ENCODE data around the gene SGMS1. TPM values are rescaled to one million over a fixed set of nuclear protein-coding genes. Genes with fewer than 3 reads are reported as not detected.
"Not testable (repeated sequence)": the region's sequence is repeated elsewhere in the genome, so short reads cannot be mapped to it uniquely, and the experiment has no call there.

SGMS1 gene
- total RNA-seq, 2 experiments from 2014 or later, result 8.1 to 8.8 TPM

DNA sequence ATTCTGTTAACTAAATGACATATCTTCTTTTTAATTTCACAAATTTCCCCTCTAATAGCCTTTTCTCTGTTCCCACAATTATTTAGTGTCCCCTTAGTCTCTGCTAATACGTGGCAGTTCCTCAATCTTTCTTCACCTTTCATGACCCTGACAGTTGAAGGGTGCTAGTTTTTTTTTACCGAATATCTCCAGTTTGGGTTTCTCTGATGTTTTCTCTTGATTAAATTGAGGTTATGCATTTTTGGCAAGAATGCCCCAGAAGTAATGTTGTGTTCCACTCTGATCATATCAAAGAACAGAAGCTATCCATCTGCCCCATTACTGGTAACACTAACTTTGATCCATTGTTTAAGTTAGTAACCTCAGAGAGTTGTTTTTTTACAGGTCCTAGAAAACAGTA is 238.9 kb downstream of the SGMS1 start:
- CTCF ChIA-PET, result interaction anchor here (0.7 kb wide), 1 partner anchor 55 kb away, joined by 4 read pairs; no protein-coding TSS in a partner anchor

DNA sequence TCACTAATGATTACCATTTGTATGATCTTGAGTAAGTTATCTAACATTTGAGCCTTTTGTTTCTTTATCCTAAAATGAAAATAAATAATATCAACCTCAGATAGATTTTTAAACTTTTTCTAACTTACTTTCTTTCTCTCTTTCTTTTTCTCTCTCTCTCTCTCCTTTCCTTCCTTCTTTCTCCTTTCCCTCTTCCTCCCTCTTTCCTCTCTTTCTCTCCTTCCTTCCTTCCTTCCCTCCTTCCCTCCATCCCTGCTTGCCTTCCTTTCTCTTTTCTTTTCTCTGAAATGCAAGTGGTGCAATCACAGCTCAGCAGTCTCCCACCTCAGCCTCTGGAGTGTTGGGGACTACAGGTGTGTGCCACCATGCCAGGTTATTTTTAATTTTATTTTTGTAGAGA is 239.5 kb downstream of the SGMS1 start:
- H3K27me3 Mint-ChIP-seq (ENCODE audit: low read depth), result no peaks in the 10 kb centered on the region
- no peaks in the 10 kb centered on the region for H3K9me3 Mint-ChIP-seq
- intact Hi-C loops (cut with micrococcal nuclease), result no loop called here
- CTCF ChIA-PET, result interaction anchor here (0.7 kb wide), 1 partner anchor 55 kb away, joined by 4 read pairs; no protein-coding TSS in a partner anchor
- no peak overlapping the region for H3K4me3 Mint-ChIP-seq
- H3K4me1 Mint-ChIP-seq (ENCODE audit: low read depth), result peaks cover 15% of the 10 kb centered on the region
- peaks cover 12% of the 10 kb centered on the region for H3K36me3 Mint-ChIP-seq (ENCODE audit: low read depth)
- DNase-seq, result no peak
- H3K27ac Mint-ChIP-seq, result no peak overlapping the region

More for the DNA sequence above, 238.9 kb downstream of the SGMS1 start:
- intact Hi-C loops (cut with micrococcal nuclease), result no loop called here
- H3K4me3 Mint-ChIP-seq, result no peak overlapping the region
- H3K4me1 Mint-ChIP-seq (ENCODE audit: low read depth), result peaks cover 12% of the 10 kb centered on the region
- peaks cover 10% of the 10 kb centered on the region for H3K36me3 Mint-ChIP-seq (ENCODE audit: low read depth)
- no peak for DNase-seq
- H3K27ac Mint-ChIP-seq, result no peak overlapping the region
- no peaks in the 10 kb centered on the region for H3K9me3 Mint-ChIP-seq
- H3K27me3 Mint-ChIP-seq (ENCODE audit: low read depth), result no peaks in the 10 kb centered on the region

- Mint-ChIP-seq H3K36me3 (ENCODE audit: low read depth) (peaks cover 13% of the 10 kb centered on the region), H3K27me3 (ENCODE audit: low read depth) (no peaks in the 10 kb centered on the region), H3K27ac (no peak overlapping the region), H3K4me3 (no peak overlapping the region), H3K9me3 (no peaks in the 10 kb centered on the region), H3K4me1 (ENCODE audit: low read depth) (peaks cover 12% of the 10 kb centered on the region)
- intact Hi-C loops (cut with micrococcal nuclease), result no loop called here
- CTCF ChIA-PET, result interaction anchor here (1.0 kb wide), 1 partner anchor 41 kb away, joined by 3 read pairs; no protein-coding TSS in a partner anchor
- DNase-seq, result no peak
These were observed 241.2 kb downstream of the SGMS1 start for GRCh38 chr10:50382576-50383023.

DNA sequence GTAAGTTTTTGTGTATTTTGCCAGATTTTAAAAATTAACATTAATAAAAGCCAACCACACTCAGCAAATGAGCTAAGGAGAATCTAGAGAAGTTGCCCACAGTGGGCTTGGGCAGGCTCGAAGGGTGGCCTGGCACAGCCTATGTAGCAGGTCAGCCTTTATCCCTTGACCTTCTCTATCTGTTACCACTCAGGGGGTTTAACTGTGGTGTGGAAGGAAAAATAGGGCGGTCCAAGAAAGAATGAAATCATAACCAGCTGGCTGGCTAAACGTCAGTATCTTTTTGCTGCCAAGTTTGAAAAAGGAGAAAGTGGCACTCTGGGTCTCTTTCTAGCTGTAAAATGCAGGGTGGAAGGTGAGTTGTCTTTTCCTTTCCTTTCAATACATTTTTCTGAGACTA is 242.1 kb downstream of the SGMS1 start:
- CTCF ChIA-PET, result interaction anchor here (1.0 kb wide), 1 partner anchor 42 kb away, joined by 3 read pairs; no protein-coding TSS in a partner anchor
- H3K27ac Mint-ChIP-seq, result no peak overlapping the region
- intact Hi-C loops (cut with micrococcal nuclease), result no loop called here
- no peak for DNase-seq
- no peaks in the 10 kb centered on the region for H3K27me3 Mint-ChIP-seq (ENCODE audit: low read depth)
- peaks cover 12% of the 10 kb centered on the region for H3K36me3 Mint-ChIP-seq (ENCODE audit: low read depth)
- peaks cover 6% of the 10 kb centered on the region for H3K4me1 Mint-ChIP-seq (ENCODE audit: low read depth)
- H3K9me3 Mint-ChIP-seq, result no peaks in the 10 kb centered on the region
- H3K4me3 Mint-ChIP-seq, result no peak overlapping the region

- Mint-ChIP-seq H3K27ac (peak overlapping the region; percentile 64), H3K36me3 (ENCODE audit: low read depth) (peaks cover 14% of the 10 kb centered on the region), H3K9me3 (no peaks in the 10 kb centered on the region), H3K4me3 (no peak overlapping the region), H3K27me3 (ENCODE audit: low read depth) (no peaks in the 10 kb centered on the region), H3K4me1 (ENCODE audit: low read depth) (peaks cover 10% of the 10 kb centered on the region)
- no peak for DNase-seq
- intact Hi-C loops (cut with micrococcal nuclease), result no loop called here
- CTCF ChIA-PET, result no interaction called here
These were observed 244.1 kb downstream of the SGMS1 start for GRCh38 chr10:50379616-50380015.

DNA sequence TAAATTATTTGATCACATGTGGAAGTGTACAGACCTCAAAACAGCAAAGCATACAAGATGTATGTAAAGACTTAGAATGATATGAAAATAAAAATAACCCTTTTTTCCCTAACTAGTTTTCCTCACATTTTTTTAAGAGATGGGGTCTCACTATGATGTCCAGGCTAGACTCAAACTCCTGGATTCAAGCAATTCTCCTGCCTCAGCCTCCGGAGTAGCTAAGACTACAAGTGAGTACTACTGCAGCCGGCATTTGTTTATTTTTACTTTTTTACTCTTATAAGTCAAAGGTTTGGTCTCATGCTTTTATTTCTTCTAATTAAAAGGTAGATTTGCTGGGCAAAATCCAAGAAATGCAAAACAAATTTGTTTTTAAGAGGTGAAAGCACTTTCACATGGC is 248.0 kb downstream of the SGMS1 start:
- no peak overlapping the region for H3K4me3 Mint-ChIP-seq
- H3K27ac Mint-ChIP-seq, result no peak overlapping the region
- H3K9me3 Mint-ChIP-seq, result no peaks in the 10 kb centered on the region
- H3K4me1 Mint-ChIP-seq (ENCODE audit: low read depth), result peaks cover 10% of the 10 kb centered on the region
- DNase-seq, result no peak
- intact Hi-C loops (cut with micrococcal nuclease), result no loop called here
- H3K36me3 Mint-ChIP-seq (ENCODE audit: low read depth), result peaks cover 10% of the 10 kb centered on the region
- CTCF ChIA-PET, result no interaction called here
- H3K27me3 Mint-ChIP-seq (ENCODE audit: low read depth), result no peaks in the 10 kb centered on the region

- Mint-ChIP-seq H3K4me1 (ENCODE audit: low read depth) (peaks cover 10% of the 10 kb centered on the region), H3K36me3 (ENCODE audit: low read depth) (peaks cover 9% of the 10 kb centered on the region), H3K9me3 (no peaks in the 10 kb centered on the region), H3K27me3 (ENCODE audit: low read depth) (no peaks in the 10 kb centered on the region), H3K27ac (no peak overlapping the region), H3K4me3 (no peak overlapping the region)
- CTCF ChIA-PET, result no interaction called here
- intact Hi-C loops (cut with micrococcal nuclease), result no loop called here
- no peak for DNase-seq
These were observed 248.7 kb downstream of the SGMS1 start for GRCh38 chr10:50375051-50375452.

DNA sequence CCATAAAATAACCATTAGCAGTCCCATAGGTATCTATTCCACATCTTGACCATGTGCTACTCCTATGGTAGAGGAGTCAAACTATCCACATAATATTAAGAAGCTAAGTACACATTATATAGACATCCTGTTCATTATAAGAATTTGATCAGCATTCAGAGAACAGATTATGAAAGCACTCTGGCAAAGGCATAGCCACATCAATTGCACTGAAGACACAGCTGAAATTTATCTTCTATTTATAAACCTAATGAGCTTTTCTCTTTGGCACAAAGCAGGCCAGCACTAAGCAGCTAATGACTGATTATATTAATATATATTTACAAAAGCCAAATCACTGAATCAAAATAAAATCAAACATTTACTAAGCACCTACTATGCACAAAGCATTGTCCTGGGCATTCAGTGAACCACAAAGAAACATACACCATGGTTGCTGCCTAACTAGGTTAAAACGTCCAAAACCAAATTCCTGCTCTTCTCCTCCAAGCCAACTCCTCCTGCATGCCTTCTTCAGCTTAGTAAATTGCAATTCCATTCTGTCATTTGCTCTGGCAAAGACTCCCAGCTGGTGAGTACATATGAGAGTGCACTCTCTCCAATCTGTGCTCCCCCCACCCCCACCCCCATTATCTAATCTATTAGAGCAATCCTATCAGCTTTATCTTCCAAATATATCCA is 249.8 kb downstream of the SGMS1 start:
- CTCF ChIA-PET, result no interaction called here
- H3K27ac Mint-ChIP-seq, result no peak overlapping the region
- H3K9me3 Mint-ChIP-seq, result no peaks in the 10 kb centered on the region
- no peak for DNase-seq
- no peaks in the 10 kb centered on the region for H3K27me3 Mint-ChIP-seq (ENCODE audit: low read depth)
- no peak overlapping the region for H3K4me3 Mint-ChIP-seq
- intact Hi-C loops (cut with micrococcal nuclease), result no loop called here
- H3K36me3 Mint-ChIP-seq (ENCODE audit: low read depth), result peaks cover 7% of the 10 kb centered on the region
- H3K4me1 Mint-ChIP-seq (ENCODE audit: low read depth), result peaks cover 6% of the 10 kb centered on the region

DNA sequence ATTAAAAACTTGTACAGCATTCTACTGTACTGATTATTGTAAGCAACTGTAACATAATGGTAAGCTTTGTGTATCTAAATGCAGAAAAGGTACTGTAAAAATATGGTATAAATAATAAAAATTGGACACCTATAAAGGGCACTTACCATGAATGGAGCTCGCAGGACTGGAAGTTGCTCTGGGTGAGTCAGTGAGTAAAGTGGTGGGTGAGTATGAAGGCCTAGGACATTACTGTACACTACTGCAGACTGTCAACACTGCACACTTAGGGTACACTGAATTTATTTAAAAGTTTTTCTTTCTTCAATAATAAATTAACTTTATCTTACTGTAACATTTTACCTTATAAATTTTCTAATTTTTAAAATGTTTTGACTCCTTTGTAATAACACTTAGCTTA is 253.8 kb downstream of the SGMS1 start:
- intact Hi-C loops (cut with micrococcal nuclease), result loop anchor here (2.0 kb wide), 1 partner anchor 255 kb away; no protein-coding TSS in a partner anchor
- Mint-ChIP-seq H3K36me3 (ENCODE audit: low read depth) (peaks cover 16% of the 10 kb centered on the region), H3K27me3 (ENCODE audit: low read depth) (no peaks in the 10 kb centered on the region), H3K9me3 (peaks cover 7% of the 10 kb centered on the region), H3K4me3 (no peak overlapping the region), H3K4me1 (ENCODE audit: low read depth) (no peaks in the 10 kb centered on the region), H3K27ac (no peak overlapping the region)
- no peak for DNase-seq
- CTCF ChIA-PET, result no interaction called here

DNA sequence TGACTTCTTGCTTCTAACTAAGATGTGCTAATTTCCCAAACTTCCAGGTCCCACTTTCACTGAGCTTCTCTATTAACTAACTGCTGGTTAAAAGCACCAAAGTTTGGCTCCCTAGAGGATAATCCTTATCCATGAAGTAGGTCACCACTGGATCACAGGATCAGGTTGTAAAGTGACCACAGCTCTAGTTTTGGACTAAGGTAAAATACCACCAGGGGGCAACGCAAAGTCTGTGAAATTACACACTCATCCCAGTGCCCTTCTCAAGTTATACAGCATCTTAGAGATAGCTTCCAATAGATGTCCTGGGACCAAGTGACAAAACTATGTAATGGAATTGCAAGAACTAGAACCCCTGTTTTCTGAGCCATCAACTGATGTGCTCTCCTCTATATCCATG is 256.0 kb downstream of the SGMS1 start:
- H3K9me3 Mint-ChIP-seq, result peaks cover 12% of the 10 kb centered on the region
- intact Hi-C loops (cut with micrococcal nuclease), result loop anchor here (1.0 to 2.0 kb wide), 2 partner anchors 54 to 257 kb away; no protein-coding TSS in a partner anchor
- no peak overlapping the region for H3K4me3 Mint-ChIP-seq
- no peaks in the 10 kb centered on the region for H3K27me3 Mint-ChIP-seq (ENCODE audit: low read depth)
- H3K27ac Mint-ChIP-seq, result no peak overlapping the region
- peaks cover 2% of the 10 kb centered on the region for H3K4me1 Mint-ChIP-seq (ENCODE audit: low read depth)
- CTCF ChIA-PET, result interaction anchor here (0.7 to 1.9 kb wide), 9 partner anchors 10 to 286 kb away, joined by 3 to 6 read pairs (median 3); no protein-coding TSS in a partner anchor
- peaks cover 30% of the 10 kb centered on the region for H3K36me3 Mint-ChIP-seq (ENCODE audit: low read depth)
- peak; percentile 19 for DNase-seq

DNA sequence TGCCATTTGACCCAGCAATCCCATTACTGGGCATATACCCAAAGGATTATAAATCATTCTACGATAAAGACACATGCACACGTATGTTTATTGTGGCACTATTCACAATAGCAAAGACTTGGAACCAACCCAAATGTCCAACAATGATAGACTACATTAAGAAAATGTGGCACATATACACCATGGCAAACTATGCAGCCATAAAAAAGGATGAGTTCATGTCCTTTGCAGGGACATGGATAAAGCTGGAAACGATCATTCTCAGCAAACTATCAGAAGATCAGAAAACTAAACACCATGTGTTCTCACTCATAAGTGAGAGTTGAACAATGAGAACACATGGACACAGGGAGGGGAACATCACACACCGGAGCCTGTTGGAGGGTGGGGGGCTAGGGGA is 257.3 kb downstream of the SGMS1 start:
- DNase-seq; H3K4me1 Mint-ChIP-seq (ENCODE audit: low read depth); H3K27ac Mint-ChIP-seq; H3K4me3 Mint-ChIP-seq; intact Hi-C loops (cut with micrococcal nuclease); H3K27me3 Mint-ChIP-seq (ENCODE audit: low read depth): not testable (repeated sequence)
- CTCF ChIA-PET, result interaction anchor here (1.3 to 1.6 kb wide), 3 partner anchors 8 to 287 kb away, joined by 3 to 4 read pairs (median 3); no protein-coding TSS in a partner anchor
- H3K36me3 Mint-ChIP-seq (ENCODE audit: low read depth), result peaks cover 33% of the 10 kb centered on the region
- peaks cover 14% of the 10 kb centered on the region for H3K9me3 Mint-ChIP-seq

DNA sequence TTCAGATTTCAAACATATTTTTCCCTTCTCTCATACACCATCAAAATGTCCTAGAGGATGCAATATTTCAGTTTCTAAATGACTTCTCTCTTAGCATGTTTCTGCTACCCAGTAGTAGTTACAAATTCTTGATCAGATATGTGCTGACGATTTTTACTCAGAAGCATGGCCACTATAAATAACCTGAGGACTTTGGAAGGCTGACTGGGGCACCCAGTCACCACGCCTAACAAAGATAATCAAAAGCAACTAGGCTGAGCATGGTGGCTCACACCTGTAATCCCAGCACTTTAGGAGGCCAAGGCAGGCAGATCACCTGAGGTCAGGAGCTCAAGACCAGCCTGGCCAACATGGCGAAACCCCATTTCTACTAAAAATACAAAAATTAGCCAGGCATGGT is 259.0 kb downstream of the SGMS1 start:
- H3K4me1 Mint-ChIP-seq (ENCODE audit: low read depth); H3K27me3 Mint-ChIP-seq (ENCODE audit: low read depth); H3K4me3 Mint-ChIP-seq; H3K27ac Mint-ChIP-seq; DNase-seq; intact Hi-C loops (cut with micrococcal nuclease); CTCF ChIA-PET: not testable (repeated sequence)
- peaks cover 33% of the 10 kb centered on the region for H3K36me3 Mint-ChIP-seq (ENCODE audit: low read depth)
- H3K9me3 Mint-ChIP-seq, result peaks cover 14% of the 10 kb centered on the region

GRCh38 chr10:50362547-50363125 is 261.1 kb downstream of the SGMS1 start:
- intact Hi-C loops (cut with micrococcal nuclease), result no loop called here
- peaks cover 14% of the 10 kb centered on the region for H3K9me3 Mint-ChIP-seq
- DNase-seq, result no peak
- no peaks in the 10 kb centered on the region for H3K27me3 Mint-ChIP-seq (ENCODE audit: low read depth)
- no peak overlapping the region for H3K4me3 Mint-ChIP-seq
- CTCF ChIA-PET, result no interaction called here
- H3K36me3 Mint-ChIP-seq (ENCODE audit: low read depth), result peaks cover 35% of the 10 kb centered on the region
- H3K27ac Mint-ChIP-seq, result no peak overlapping the region
- peaks cover 6% of the 10 kb centered on the region for H3K4me1 Mint-ChIP-seq (ENCODE audit: low read depth)

All from activated naive CD4-positive, alpha-beta T cell treated with anti-CD3 and anti-CD28 coated beads for 36 hours (primary cell).